Thyroid gland (tissue), 4 donors: ENCODE results near the gene SPINK4.

Source experiments
- CTCF ChIP-seq, 6 experiments: fragments of 200-600 bp in 3 of 6; fragments of 450-650 bp in 3 of 6; sonication (generic) in 3 of 6; IDR thresholded peaks; one replicate each; pipeline ENCODE4 v1.5.1; 2016 to 2019; ENCODE audit warnings: antibody characterized with exemption in 6 of 6, mild to moderate bottlenecking in 2 of 6, inconsistent platforms in 1 of 6, moderate library complexity in 1 of 6
- POLR2A ChIP-seq, 2 donors: fragments of 450-650 bp; IDR thresholded peaks; one replicate each; pipeline ENCODE4 v1.6.1; 2017; ENCODE audit warnings: antibody characterized with exemption in 2 of 2, mild to moderate bottlenecking in 2 of 2, moderate library complexity in 1 of 2

DNA sequence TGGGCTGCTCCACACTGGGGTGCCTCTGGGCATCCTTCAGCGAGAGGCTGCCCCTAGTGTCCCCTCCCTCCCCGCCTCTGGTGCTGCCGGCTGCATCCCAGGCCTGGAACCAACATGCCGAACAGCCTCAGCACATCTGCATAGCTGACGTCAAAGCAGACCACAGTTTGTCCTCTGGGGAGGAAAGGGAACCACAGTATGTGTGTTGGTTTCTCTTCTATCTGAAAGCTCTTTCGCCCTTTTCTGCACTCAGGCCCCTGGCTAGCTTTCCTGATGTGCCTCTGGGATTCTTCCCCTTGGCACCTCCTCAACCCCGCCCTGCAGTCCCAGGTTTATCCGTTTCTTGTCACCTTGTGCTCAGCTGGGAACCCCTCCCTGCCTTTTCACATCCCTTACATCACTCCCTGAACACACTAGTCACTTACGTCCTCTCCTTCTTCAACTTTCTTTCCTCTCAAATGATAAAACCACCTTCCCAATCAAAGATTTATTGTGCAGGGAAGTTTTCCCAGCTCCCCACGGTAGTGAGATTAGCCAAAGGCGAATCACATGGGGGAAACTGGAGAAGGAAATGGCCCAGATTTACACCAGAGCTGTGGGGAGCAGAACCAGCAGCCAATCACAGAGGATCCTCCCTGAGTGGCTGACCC, 37.3 kb upstream of the SPINK4 start:
- TF ChIP-seq CTCF (IDR thresholded peaks at IDR 0.05), result no peak
- TF ChIP-seq POLR2A (IDR thresholded peaks at IDR 0.05), result no peak
